Measurements from ENCODE around the gene CTXN2. TPM values are rescaled to one million over a fixed set of nuclear protein-coding genes. Genes with fewer than 3 reads are reported as not detected.

Gene CTXN2
- total and polyA plus RNA-seq, 2 of the 4 experiments (the other 2 are of a cell fraction) = not detected

GRCh38 chr15:48178648-48178931 lies 12.9 kb upstream of the CTXN2 start:
- CTCF ChIA-PET = no interaction called here
- Histone ChIP-seq H3K4me1 (ENCODE audit: control insufficient read depth, insufficient read depth, low read length) (no peaks in the 10 kb centered on the region; the same call in 1 of the 2 replicates), H3K9me1 (ENCODE audit: insufficient read depth, low read length) (no peaks in the 10 kb centered on the region), H3K27me3 (ENCODE audit: control insufficient read depth, insufficient read depth, low read length) (0 out of 2 replicates have a peak, but pooled peaks cover 2% of the 10 kb centered on the region), H3K18ac (ENCODE audit: low read depth, low read length) (no peak overlapping the region), H3K36me3 (ENCODE audit: control insufficient read depth, insufficient read depth, low read length) (no peaks in the 10 kb centered on the region), H2BK15ac (ENCODE audit: low read depth, low read length) (no peak overlapping the region), H3K9ac (ENCODE audit: low read depth, low read length) (no peak overlapping the region; the same call in 1 of the 2 replicates), H4K91ac (ENCODE audit: insufficient read depth, low read depth, low read length) (no peak overlapping the region), H4K8ac (ENCODE audit: low read depth in 2 of 2, low read length in 2 of 2) (peak overlapping the region; percentile 44 to 85), H4K20me1 (ENCODE audit: insufficient read depth, low read length) (no peaks in the 10 kb centered on the region), H3K4me3 (ENCODE audit: insufficient read depth, low read depth, low read length) (peak overlapping the region; percentile 93; the same call in 1 of the 2 replicates), H2AK5ac (ENCODE audit: low read depth, low read length) (no peak overlapping the region), H3K79me1 (ENCODE audit: low read depth in 1 of 2, low read length in 2 of 2) (peaks cover 11 to 15% of the 10 kb centered on the region in 2 experiments), H2AFZ (replicated peaks; ENCODE audit: low read length, poor library complexity) (peak overlapping the region; percentile 94), H3K4ac (ENCODE audit: low read depth, low read length) (no peak overlapping the region), H2BK5ac (ENCODE audit: low read depth, low read length, poor library complexity, severe bottlenecking) (no peak overlapping the region), H3K14ac (replicated peaks; ENCODE audit: low read depth, low read length) (no peak overlapping the region), H3K4me2 (ENCODE audit: low read depth, low read length) (peak overlapping the region; percentile 89; the same call in 1 of the 2 replicates), H3K23ac (ENCODE audit: low read depth, low read length) (peak overlapping the region; percentile 22; the same call in 1 of the 2 replicates), H2BK120ac (ENCODE audit: low read depth, low read length) (no peak overlapping the region), H3K27ac (ENCODE audit: insufficient read depth, low read length) (no peak overlapping the region), H3K56ac (ENCODE audit: extremely low read depth, insufficient read depth, low read length) (no peak overlapping the region), H2AK9ac (replicated peaks; ENCODE audit: low read depth, low read length, poor library complexity) (no peak overlapping the region), H3K9me3 (ENCODE audit: control insufficient read depth, insufficient read depth, low read length) (no peaks in the 10 kb centered on the region), H4K5ac (ENCODE audit: low read depth, low read length) (no peak overlapping the region), H2BK20ac (ENCODE audit: low read depth, low read length) (no peak overlapping the region)
- dilution Hi-C loops (cut with HindIII; ENCODE audit: low sequenced_read_pairs, unreplicated experiment) (no loop called here), in situ Hi-C loops (cut with MboI; ENCODE audit: low sequenced_read_pairs) (no loop called here), intact Hi-C loops (cut with micrococcal nuclease) (no loop called here)
- BruUV-seq (replicated peaks) = no TSS peak
- TF ChIP-seq MXI1 (IDR thresholded peaks at IDR 0.05; ENCODE audit: borderline replicate concordance, low read depth, low read length) (no peak), USF2 (IDR thresholded peaks at IDR 0.05; ENCODE audit: low read depth, low read length) (no peak), RAD21 (IDR thresholded peaks at IDR 0.05; ENCODE audit: low read length) (no peak), SMC3 (IDR thresholded peaks at IDR 0.05; ENCODE audit: low read depth, low read length) (no peak), CHD1 (IDR thresholded peaks at IDR 0.05; ENCODE audit: low read depth, low read length) (no peak), FOS (IDR thresholded peaks at IDR 0.05; ENCODE audit: low read depth, low read length) (no peak), NFE2L2 (IDR thresholded peaks at IDR 0.05; ENCODE audit: low read depth, low read length) (no peak), POLR2A (IDR thresholded peaks at IDR 0.05; ENCODE audit: low read depth, low read length) (no peak), BHLHE40 (IDR thresholded peaks at IDR 0.05; ENCODE audit: low read depth, low read length) (no peak), CTCF (conservative IDR thresholded peaks at IDR 0.05; ENCODE audit: low read depth, low read length) (no peak), RFX5 (IDR thresholded peaks at IDR 0.05; ENCODE audit: low read depth, low read length) (no peak), MAZ (IDR thresholded peaks at IDR 0.05; ENCODE audit: borderline replicate concordance, low read depth, low read length) (no peak), RCOR1 (IDR thresholded peaks at IDR 0.05; ENCODE audit: insufficient replicate concordance, low read length) (no peak), ELK1 (IDR thresholded peaks at IDR 0.05; ENCODE audit: borderline replicate concordance, low read depth, low read length) (no peak), MAFK (IDR thresholded peaks at IDR 0.05; ENCODE audit: low read depth, low read length) (no peak), CEBPB (IDR thresholded peaks at IDR 0.05; ENCODE audit: low read depth, low read length) (no peak)
- DNase-seq (no peak), ATAC-seq (ENCODE audit: low read depth) (no peak)
- POLR2A ChIA-PET (ENCODE audit: unreplicated experiment) = no interaction called here
- no CpG with 5 or more reads among the region's 1 CpG for WGBS, 2 experiments (ENCODE audit: extremely low coverage in 2 of 2, insufficient read length in 1 of 2)

All from IMR-90 (cell line).